K562 (cell line): ENCODE measurements around the gene TMX1. TPM values are rescaled to one million over a fixed set of nuclear protein-coding genes. Genes with fewer than 3 reads are reported as not detected.

ENCODE experiments used
- EGR1 ChIP-seq: fragments of 450-650 bp; conservative IDR thresholded peaks from 2 replicates; pipeline ENCODE4 v1.6.1; 2017; ENCODE audit warnings: mild to moderate bottlenecking
- FOXJ3 ChIP-seq: sonication (generic); formaldehyde crosslinking; IDR thresholded peaks from 2 replicates; pipeline ENCODE4 v1.4.0; 2020; ENCODE audit warnings: mild to moderate bottlenecking, missing genetic modification reagents
- GATAD2A ChIP-seq: fragments of 450-650 bp; IDR thresholded peaks from 2 replicates; pipeline ENCODE4 v1.6.1; 2017
- HCFC1 ChIP-seq: IDR thresholded peaks from 2 replicates; pipeline ENCODE4 v1.6.1; 2012; ENCODE audit warnings: low read depth, low read length, improper control_type of control experiment
- HDAC2 ChIP-seq: fragments of 450-650 bp; IDR thresholded peaks from 2 replicates; pipeline ENCODE4 v1.6.1; 2016; ENCODE audit warnings: mild to moderate bottlenecking
- HNRNPLL ChIP-seq: fragments of 200-400 bp; formaldehyde crosslinking; IDR thresholded peaks from 2 replicates; pipeline ENCODE4 v1.6.1; 2017; ENCODE audit warnings: low read length, low read depth, mild to moderate bottlenecking; ENCODE audit not compliant: poor library complexity, severe bottlenecking
- HSF4 ChIP-seq: fragments of 250-450 bp; sonication (Bioruptor Pico); IDR thresholded peaks from 2 replicates; pipeline ENCODE4 v2.1.2; 2022; ENCODE audit warnings: mild to moderate bottlenecking, moderate library complexity, borderline replicate concordance
- NBN ChIP-seq: fragments of 450-650 bp; IDR thresholded peaks from 2 replicates; pipeline ENCODE4 v1.6.1; 2016; ENCODE audit warnings: low read depth, mild to moderate bottlenecking
- NFRKB ChIP-seq: fragments of 450-650 bp; IDR thresholded peaks from 2 replicates; pipeline ENCODE4 v1.6.1; 2016; ENCODE audit warnings: low read depth
- PML ChIP-seq: IDR thresholded peaks from 2 replicates; pipeline ENCODE4 v1.6.1; 2012; ENCODE audit warnings: low read length, inconsistent platforms
- SAP30 ChIP-seq: fragments of 200-600 bp; sonication (generic); IDR thresholded peaks from 2 replicates; pipeline ENCODE4 v1.6.1; 2012; ENCODE audit warnings: borderline replicate concordance, low read depth, mild to moderate bottlenecking, moderate library complexity, low read length, control low read depth, inconsistent platforms; ENCODE audit not compliant: insufficient read depth, poor library complexity, severe bottlenecking
- SRF ChIP-seq, 2 experiments: fragments of 250-450, 450-650 bp in 1 of 2; sonication (Bioruptor Pico) in 1 of 2; sonication (generic) in 1 of 2; formaldehyde crosslinking; IDR thresholded peaks; 2 replicates each; pipeline versions ENCODE4 v1.5.0 to v1.5.1; 2020 to 2022; ENCODE audit warnings: mild to moderate bottlenecking in 1 of 2, missing genetic modification reagents in 1 of 2
- STAG1 ChIP-seq: sonication (generic); formaldehyde crosslinking; IDR thresholded peaks from 2 replicates; pipeline ENCODE4 v1.5.0; 2020; ENCODE audit warnings: missing genetic modification reagents, borderline replicate concordance
- TAF1 ChIP-seq: IDR thresholded peaks from 2 replicates; pipeline ENCODE4 v1.6.1; 2011; ENCODE audit warnings: mild to moderate bottlenecking, low read length, moderate library complexity; ENCODE audit not compliant: insufficient read depth, control insufficient read depth, severe bottlenecking; ENCODE audit errors: extremely low read depth
- TAF9B ChIP-seq: fragments of 450-650 bp; IDR thresholded peaks from 2 replicates; pipeline ENCODE4 v1.6.1; 2018; ENCODE audit warnings: mild to moderate bottlenecking; ENCODE audit not compliant: partially characterized antibody
- ZC3H8 ChIP-seq: fragments of 450-650 bp; IDR thresholded peaks from 2 replicates; pipeline ENCODE4 v1.6.1; 2017
- ZFP36 ChIP-seq: fragments of 150-350 bp; IDR thresholded peaks from 2 replicates; pipeline ENCODE4 v1.6.1; 2018; ENCODE audit warnings: low read length, low read depth; ENCODE audit not compliant: partially characterized antibody
- polyA plus RNA-seq, 8 experiments: library from polyadenylated mRNA; depleted of rRNA in 4 of 8; stranded (reverse) in 5 of 8; unstranded in 3 of 8; fragments of >200 nt; fragmentation: Nextera tagmentation in 2 of 8; fragmentation: Illumina TruSeq in 1 of 8; extraction: Ambion mirVana in 2 of 8; extraction: Trizol in 1 of 8; gene quantifications; 2 replicates each; pipeline versions ENCODE4 v1.2.1 to v1.2.3, GENCODE V29; 2011 to 2014; ENCODE audit warnings: inconsistent platforms in 1 of 8, missing spikeins in 1 of 8
- total RNA-seq, 7 experiments: library from RNA; depleted of rRNA in 6 of 7; stranded (reverse); fragments of >200 nt in 6 of 7; fragmentation: Illumina TruSeq in 2 of 7; extraction: Trizol in 2 of 7; gene quantifications; 2 replicates each; pipeline versions ENCODE4 v1.2.1 to v1.2.3, GENCODE V29; 2011 to 2021; ENCODE audit warnings: low replicate concordance in 1 of 7
- TF ChIP-seq, protein P1 (sequence below): sonication (generic); formaldehyde crosslinking; IDR thresholded peaks from 2 replicates; pipeline ENCODE4 v1.8.0; 2022; ENCODE audit warnings: mild to moderate bottlenecking, missing genetic modification reagents
- TF ChIP-seq, protein P2 (sequence below): fragments of 450-650 bp; IDR thresholded peaks from 2 replicates; pipeline ENCODE4 v1.6.1; 2016; ENCODE audit warnings: low read depth

The TMX1 gene
- total and polyA plus RNA-seq, 9 of the 15 experiments (the other 6 are each of a cell fraction or from before 2014, with no cell fraction given): 19.5 to 101 (median 34.7) TPM

DNA sequence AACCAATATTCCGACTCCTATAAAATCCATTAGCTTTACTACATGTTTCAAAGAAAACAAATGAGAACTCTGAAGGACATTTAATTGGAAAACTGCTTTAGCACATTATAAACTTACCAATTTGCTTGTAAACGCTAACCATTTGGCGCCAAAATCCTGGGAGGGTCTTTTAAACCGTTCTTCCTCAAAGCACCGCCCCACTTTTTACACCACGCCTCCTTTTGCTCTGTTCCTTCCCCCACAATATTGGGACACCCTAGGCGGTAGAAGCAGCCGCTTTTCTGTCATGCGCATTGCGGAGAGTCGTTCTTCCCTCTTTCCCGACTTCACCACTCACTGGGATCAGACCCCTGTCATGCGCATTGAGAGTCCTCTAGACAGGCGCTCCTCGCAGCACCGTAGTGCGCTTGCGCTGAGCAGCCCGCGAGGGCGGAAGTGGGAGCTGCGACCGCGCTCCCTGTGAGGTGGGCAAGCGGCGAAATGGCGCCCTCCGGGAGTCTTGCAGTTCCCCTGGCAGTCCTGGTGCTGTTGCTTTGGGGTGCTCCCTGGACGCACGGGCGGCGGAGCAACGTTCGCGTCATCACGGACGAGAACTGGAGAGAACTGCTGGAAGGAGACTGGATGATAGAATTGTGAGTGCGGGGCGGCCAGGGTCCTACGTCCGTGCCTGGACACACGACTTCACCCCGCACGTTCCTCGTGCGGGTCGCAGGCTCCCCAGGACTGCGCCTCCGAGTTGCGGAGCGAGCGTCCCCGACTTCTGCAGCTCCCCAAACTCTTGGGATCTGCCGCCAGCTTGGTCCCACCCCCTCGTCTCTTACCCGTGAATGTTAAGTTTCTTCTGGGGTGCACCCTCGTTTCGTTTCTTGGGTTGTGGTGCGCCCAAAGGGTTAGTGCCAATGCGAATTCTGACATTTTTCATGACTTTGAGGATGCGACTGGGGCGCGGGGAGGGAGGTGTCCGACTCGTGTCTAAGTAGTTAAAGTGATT lies at the start of gene TMX1 (continued):
- TF ChIP-seq STAG1 (CRISPR knock-in tag) (no peak), TAF1 (peak; percentile 70), GATAD2A (no peak; the same call in 1 of the 2 replicates), TAF9B (peak; percentile 75), HDAC2 (0 out of 2 replicates have a peak, but pooled peaks have one; percentile 20), EGR1 (0 out of 2 replicates have a peak, but pooled peaks have one; percentile 18), FOXJ3 (no peak), ZC3H8 (no peak), NFRKB (peak; percentile 68; the same call in 1 of the 2 replicates), SAP30 (peak; percentile 53), PML (peak; percentile 77), NBN (no peak), SRF (CRISPR knock-in tag; IDR thresholded peaks at IDR 0.05) (0 out of 4 replicates have a peak, but pooled peaks of 1 of the 2 experiments have one; percentile 50), HSF4 (CRISPR knock-in tag) (no peak), ZFP36 (no peak), HNRNPLL (peak; percentile 43), HCFC1 (peak; percentile 33; the same call in 1 of the 2 replicates)
- TF ChIP-seq, protein P1, sequence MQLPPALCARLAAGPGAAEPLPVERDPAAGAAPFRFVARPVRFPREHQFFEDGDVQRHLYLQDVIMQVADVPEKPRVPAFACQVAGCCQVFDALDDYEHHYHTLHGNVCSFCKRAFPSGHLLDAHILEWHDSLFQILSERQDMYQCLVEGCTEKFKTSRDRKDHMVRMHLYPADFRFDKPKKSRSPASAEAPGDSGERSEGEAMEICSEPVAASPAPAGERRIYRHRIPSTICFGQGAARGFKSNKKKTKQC (CRISPR knock-in tag): peak; percentile 57; the same call in 1 of the 2 replicates
- TF ChIP-seq, protein P2, sequence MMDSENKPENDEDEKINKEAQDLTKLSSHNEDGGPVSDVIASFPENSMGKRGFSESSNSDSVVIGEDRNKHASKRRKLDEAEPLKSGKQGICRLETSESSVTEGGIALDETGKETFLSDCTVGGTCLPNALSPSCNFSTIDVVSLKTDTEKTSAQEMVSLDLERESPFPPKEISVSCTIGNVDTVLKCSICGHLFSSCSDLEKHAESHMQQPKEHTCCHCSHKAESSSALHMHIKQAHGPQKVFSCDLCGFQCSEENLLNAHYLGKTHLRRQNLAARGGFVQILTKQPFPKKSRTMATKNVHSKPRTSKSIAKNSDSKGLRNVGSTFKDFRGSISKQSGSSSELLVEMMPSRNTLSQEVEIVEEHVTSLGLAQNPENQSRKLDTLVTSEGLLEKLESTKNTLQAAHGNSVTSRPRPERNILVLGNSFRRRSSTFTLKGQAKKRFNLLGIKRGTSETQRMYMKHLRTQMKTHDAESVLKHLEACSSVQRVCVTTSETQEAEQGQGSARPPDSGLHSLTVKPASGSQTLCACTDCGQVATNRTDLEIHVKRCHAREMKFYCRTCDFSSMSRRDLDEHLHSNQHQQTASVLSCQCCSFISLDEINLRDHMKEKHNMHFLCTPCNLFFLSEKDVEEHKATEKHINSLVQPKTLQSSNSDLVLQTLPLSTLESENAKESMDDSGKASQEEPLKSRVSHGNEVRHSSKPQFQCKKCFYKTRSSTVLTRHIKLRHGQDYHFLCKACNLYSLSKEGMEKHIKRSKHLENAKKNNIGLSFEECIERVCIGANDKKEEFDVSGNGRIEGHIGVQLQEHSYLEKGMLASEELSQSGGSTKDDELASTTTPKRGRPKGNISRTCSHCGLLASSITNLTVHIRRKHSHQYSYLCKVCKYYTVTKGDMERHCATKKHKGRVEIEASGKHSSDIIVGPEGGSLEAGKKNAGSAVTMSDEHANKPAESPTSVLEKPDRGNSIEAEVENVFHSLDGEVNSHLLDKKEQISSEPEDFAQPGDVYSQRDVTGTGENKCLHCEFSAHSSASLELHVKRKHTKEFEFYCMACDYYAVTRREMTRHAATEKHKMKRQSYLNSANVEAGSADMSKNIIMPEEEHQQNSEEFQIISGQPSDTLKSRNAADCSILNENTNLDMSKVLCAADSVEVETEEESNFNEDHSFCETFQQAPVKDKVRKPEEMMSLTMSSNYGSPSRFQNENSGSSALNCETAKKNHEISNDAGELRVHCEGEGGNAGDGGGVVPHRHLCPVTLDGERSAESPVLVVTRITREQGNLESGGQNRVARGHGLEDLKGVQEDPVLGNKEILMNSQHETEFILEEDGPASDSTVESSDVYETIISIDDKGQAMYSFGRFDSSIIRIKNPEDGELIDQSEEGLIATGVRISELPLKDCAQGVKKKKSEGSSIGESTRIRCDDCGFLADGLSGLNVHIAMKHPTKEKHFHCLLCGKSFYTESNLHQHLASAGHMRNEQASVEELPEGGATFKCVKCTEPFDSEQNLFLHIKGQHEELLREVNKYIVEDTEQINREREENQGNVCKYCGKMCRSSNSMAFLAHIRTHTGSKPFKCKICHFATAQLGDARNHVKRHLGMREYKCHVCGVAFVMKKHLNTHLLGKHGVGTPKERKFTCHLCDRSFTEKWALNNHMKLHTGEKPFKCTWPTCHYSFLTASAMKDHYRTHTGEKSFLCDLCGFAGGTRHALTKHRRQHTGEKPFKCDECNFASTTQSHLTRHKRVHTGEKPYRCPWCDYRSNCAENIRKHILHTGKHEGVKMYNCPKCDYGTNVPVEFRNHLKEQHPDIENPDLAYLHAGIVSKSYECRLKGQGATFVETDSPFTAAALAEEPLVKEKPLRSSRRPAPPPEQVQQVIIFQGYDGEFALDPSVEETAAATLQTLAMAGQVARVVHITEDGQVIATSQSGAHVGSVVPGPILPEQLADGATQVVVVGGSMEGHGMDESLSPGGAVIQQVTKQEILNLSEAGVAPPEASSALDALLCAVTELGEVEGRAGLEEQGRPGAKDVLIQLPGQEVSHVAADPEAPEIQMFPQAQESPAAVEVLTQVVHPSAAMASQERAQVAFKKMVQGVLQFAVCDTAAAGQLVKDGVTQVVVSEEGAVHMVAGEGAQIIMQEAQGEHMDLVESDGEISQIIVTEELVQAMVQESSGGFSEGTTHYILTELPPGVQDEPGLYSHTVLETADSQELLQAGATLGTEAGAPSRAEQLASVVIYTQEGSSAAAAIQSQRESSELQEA: no peak
